Fibroblast of skin of abdomen (primary cell): Measurements from ENCODE around the gene STAG2.

Experiments
- DNase-seq: peaks from one replicate; pipeline ENCODE4 v3.0.0-alpha.2; 2013

The STAG2 gene

GRCh38 chrX:123975180-123975579 is 13.7 kb downstream of the STAG2 start:
- peak; percentile 52 for DNase-seq

GRCh38 chrX:123976706-123977316 is 15.3 kb downstream of the STAG2 start:
- peak; percentile 35 for DNase-seq

GRCh38 chrX:123983240-123983639 is 21.7 kb downstream of the STAG2 start:
- no peak for DNase-seq

GRCh38 chrX:123986377-123986776 is 24.9 kb downstream of the STAG2 start:
- no peak for DNase-seq

- no peak for DNase-seq
Observed at GRCh38 chrX:123988423-123989111, 27.1 kb downstream of the STAG2 start.

GRCh38 chrX:123989235-123989634 is 27.7 kb downstream of the STAG2 start:
- no peak for DNase-seq

GRCh38 chrX:123990169-123990568 is 28.7 kb downstream of the STAG2 start:
- DNase-seq: no peak

- no peak for DNase-seq
Observed at GRCh38 chrX:123990602-123991001, 29.1 kb downstream of the STAG2 start.

- DNase-seq: peak; percentile 71
Observed at GRCh38 chrX:123993326-123993725, 31.8 kb downstream of the STAG2 start.

- no peak for DNase-seq
Observed at GRCh38 chrX:123993904-123994635, 32.6 kb downstream of the STAG2 start.

- DNase-seq: no peak
Observed at GRCh38 chrX:123994730-123995129, 33.2 kb downstream of the STAG2 start.

GRCh38 chrX:124001581-124001980 is 40.1 kb downstream of the STAG2 start:
- no peak for DNase-seq

- DNase-seq: no peak
Observed at GRCh38 chrX:124005228-124005627, 43.7 kb downstream of the STAG2 start.

- DNase-seq: no peak
Observed at GRCh38 chrX:124010157-124010556, 48.7 kb downstream of the STAG2 start.

GRCh38 chrX:124010566-124010965 is 49.1 kb downstream of the STAG2 start:
- no peak for DNase-seq

GRCh38 chrX:124015721-124016120 is 54.2 kb downstream of the STAG2 start:
- no peak for DNase-seq

GRCh38 chrX:124016825-124017224 is 55.3 kb downstream of the STAG2 start:
- no peak for DNase-seq

GRCh38 chrX:124018023-124018422 is 56.5 kb downstream of the STAG2 start:
- no peak for DNase-seq

- DNase-seq: peak; percentile 22
Observed at GRCh38 chrX:124023838-124024238, 62.3 kb downstream of the STAG2 start.

GRCh38 chrX:124026529-124026928 is 65.0 kb downstream of the STAG2 start:
- no peak for DNase-seq

GRCh38 chrX:124028182-124028581 is 66.7 kb downstream of the STAG2 start:
- peak; percentile 25 for DNase-seq

GRCh38 chrX:124030520-124030919 is 69.0 kb downstream of the STAG2 start:
- DNase-seq: no peak

- DNase-seq: peak; percentile 64
Observed at GRCh38 chrX:124033821-124034220, 72.3 kb downstream of the STAG2 start.

GRCh38 chrX:124035657-124036056 is 74.2 kb downstream of the STAG2 start:
- no peak for DNase-seq
